HUDEP-2 (cell line): ENCODE results near the gene MYO7B.

Source experiments
- DNase-seq, 76 experiments: peaks; one replicate each; lab custom pipeline; 2025; ENCODE audit not compliant: unreplicated experiment in 76 of 76; lab: John Stamatoyannopoulos, UW

Gene MYO7B

GRCh38 chr2:127605691-127606263 is 70.3 kb downstream of the MYO7B start:
- DNase-seq, result no peak

GRCh38 chr2:127606625-127607398 is 71.3 kb downstream of the MYO7B start:
- DNase-seq, result no peak

- DNase-seq, result no peak
Measured at GRCh38 chr2:127607399-127607908, 72.0 kb downstream of the MYO7B start.

GRCh38 chr2:127608061-127609030 is 72.9 kb downstream of the MYO7B start:
- DNase-seq, result no peak

GRCh38 chr2:127609031-127609751 is 73.7 kb downstream of the MYO7B start:
- no peak for DNase-seq

- no peak for DNase-seq
Measured at GRCh38 chr2:127609818-127610217, 74.3 kb downstream of the MYO7B start.

- DNase-seq, result no peak
Measured at GRCh38 chr2:127610561-127610960, 75.1 kb downstream of the MYO7B start.

- DNase-seq, result no peak
Measured at GRCh38 chr2:127611076-127611925, 75.8 kb downstream of the MYO7B start.

- DNase-seq, result no peak
Measured at GRCh38 chr2:127612111-127612822, 76.8 kb downstream of the MYO7B start.

GRCh38 chr2:127614246-127614645 is 78.8 kb downstream of the MYO7B start:
- DNase-seq, result no peak

- no peak for DNase-seq
Measured at GRCh38 chr2:127614731-127615130, 79.2 kb downstream of the MYO7B start.

- no peak for DNase-seq
Measured at GRCh38 chr2:127615511-127616166, 80.2 kb downstream of the MYO7B start.

GRCh38 chr2:127618551-127619202 is 83.2 kb downstream of the MYO7B start:
- DNase-seq, result no peak

GRCh38 chr2:127619203-127619590 is 83.7 kb downstream of the MYO7B start:
- no peak for DNase-seq

GRCh38 chr2:127619877-127620705 is 84.6 kb downstream of the MYO7B start:
- DNase-seq, result no peak

- no peak for DNase-seq
Measured at GRCh38 chr2:127620866-127621265, 85.4 kb downstream of the MYO7B start.

GRCh38 chr2:127621981-127622431 is 86.5 kb downstream of the MYO7B start:
- DNase-seq, result no peak
